WERI-Rb-1 (cell line): ENCODE measurements around the gene TBXAS1.

ENCODE experiments used
- DNase-seq: peaks from one replicate; pipeline ENCODE4 v3.0.0-alpha.2; 2020
- H3K27ac ChIP-seq: fragments of 250-450 bp; sonication (Bioruptor Pico); 2 replicates; pipeline ENCODE4 v1.5.1; 2020; ENCODE audit warnings: mild to moderate bottlenecking, moderate library complexity
- H3K27me3 ChIP-seq: fragments of 250-450 bp; sonication (Bioruptor Pico); 2 replicates; pipeline ENCODE4 v1.5.1; 2021; ENCODE audit warnings: mild to moderate bottlenecking, low read depth, moderate library complexity; ENCODE audit not compliant: insufficient read depth, severe bottlenecking
- H3K36me3 ChIP-seq: fragments of 250-450 bp; sonication (Bioruptor Pico); 2 replicates; pipeline ENCODE4 v1.5.1; 2020; ENCODE audit warnings: mild to moderate bottlenecking, moderate library complexity
- H3K4me3 ChIP-seq: 2 replicates; pipeline ENCODE4 v1.5.1; 2011; ENCODE audit warnings: low read depth, mild to moderate bottlenecking, control low read depth, low read length
- H3K9me3 ChIP-seq: fragments of 250-450 bp; sonication (Bioruptor Pico); 2 replicates; pipeline ENCODE4 v1.5.1; 2021; ENCODE audit warnings: mild to moderate bottlenecking, moderate library complexity; ENCODE audit not compliant: severe bottlenecking
- TF ChIP-seq, protein P1 (sequence below): IDR thresholded peaks from 2 replicates; pipeline ENCODE4 v1.5.1; 2011; ENCODE audit warnings: low read depth, mild to moderate bottlenecking, control low read depth, inconsistent platforms, low read length

TBXAS1 gene

DNA sequence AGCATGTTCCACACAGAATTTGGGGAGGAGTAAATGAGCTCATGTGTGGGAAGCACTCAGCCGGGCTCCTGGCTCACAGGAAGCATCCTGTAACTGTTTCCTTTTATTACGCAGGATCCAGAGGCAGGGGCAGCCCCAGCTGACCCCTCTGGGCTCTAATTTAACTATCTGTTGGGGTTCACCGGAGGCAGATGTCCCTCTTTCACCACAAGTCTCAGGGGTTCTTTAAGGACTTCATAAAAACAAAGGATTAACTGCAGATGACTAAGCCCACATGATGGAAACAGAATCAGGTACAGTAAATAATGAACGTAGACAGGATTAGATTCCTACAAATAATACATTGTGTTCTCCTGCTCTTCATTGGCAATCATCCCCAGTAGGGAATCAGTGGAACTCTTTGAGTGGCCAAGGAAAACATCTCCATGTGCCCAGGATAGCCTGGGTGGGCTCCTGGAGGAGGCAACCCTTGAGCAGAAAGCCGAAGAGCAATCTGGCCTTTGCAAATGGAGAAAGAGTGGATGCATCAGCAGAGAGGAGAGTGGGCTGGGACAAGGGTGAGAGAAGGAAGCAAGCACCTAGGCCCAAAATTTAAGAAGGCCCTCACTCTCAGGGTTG lies 24.6 kb downstream of the TBXAS1 start:
- peak overlapping the region; percentile 80 for H3K27ac ChIP-seq
- H3K4me3 ChIP-seq: no peak overlapping the region
- H3K36me3 ChIP-seq: no peaks in the 10 kb centered on the region
- TF ChIP-seq, protein P1, sequence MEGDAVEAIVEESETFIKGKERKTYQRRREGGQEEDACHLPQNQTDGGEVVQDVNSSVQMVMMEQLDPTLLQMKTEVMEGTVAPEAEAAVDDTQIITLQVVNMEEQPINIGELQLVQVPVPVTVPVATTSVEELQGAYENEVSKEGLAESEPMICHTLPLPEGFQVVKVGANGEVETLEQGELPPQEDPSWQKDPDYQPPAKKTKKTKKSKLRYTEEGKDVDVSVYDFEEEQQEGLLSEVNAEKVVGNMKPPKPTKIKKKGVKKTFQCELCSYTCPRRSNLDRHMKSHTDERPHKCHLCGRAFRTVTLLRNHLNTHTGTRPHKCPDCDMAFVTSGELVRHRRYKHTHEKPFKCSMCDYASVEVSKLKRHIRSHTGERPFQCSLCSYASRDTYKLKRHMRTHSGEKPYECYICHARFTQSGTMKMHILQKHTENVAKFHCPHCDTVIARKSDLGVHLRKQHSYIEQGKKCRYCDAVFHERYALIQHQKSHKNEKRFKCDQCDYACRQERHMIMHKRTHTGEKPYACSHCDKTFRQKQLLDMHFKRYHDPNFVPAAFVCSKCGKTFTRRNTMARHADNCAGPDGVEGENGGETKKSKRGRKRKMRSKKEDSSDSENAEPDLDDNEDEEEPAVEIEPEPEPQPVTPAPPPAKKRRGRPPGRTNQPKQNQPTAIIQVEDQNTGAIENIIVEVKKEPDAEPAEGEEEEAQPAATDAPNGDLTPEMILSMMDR: no peak
- no peaks in the 10 kb centered on the region for H3K27me3 ChIP-seq
- peak; percentile 63 for DNase-seq
- peaks cover 1% of the 10 kb centered on the region for H3K9me3 ChIP-seq

- Histone ChIP-seq H3K27me3 (no peaks in the 10 kb centered on the region), H3K9me3 (no peaks in the 10 kb centered on the region), H3K36me3 (no peaks in the 10 kb centered on the region), H3K4me3 (no peak overlapping the region), H3K27ac (peak overlapping the region; percentile 80)
- TF ChIP-seq, protein P1: no peak
- no peak for DNase-seq
Measured at GRCh38 chr7:139854124-139854511, 25.1 kb downstream of the TBXAS1 start.

- Histone ChIP-seq H3K36me3 (no peaks in the 10 kb centered on the region), H3K4me3 (no peak overlapping the region), H3K9me3 (no peaks in the 10 kb centered on the region), H3K27me3 (no peaks in the 10 kb centered on the region), H3K27ac (peak overlapping the region; percentile 13)
- DNase-seq: no peak
- TF ChIP-seq, protein P1: no peak
Measured at GRCh38 chr7:139854803-139855497, 25.9 kb downstream of the TBXAS1 start.

DNA sequence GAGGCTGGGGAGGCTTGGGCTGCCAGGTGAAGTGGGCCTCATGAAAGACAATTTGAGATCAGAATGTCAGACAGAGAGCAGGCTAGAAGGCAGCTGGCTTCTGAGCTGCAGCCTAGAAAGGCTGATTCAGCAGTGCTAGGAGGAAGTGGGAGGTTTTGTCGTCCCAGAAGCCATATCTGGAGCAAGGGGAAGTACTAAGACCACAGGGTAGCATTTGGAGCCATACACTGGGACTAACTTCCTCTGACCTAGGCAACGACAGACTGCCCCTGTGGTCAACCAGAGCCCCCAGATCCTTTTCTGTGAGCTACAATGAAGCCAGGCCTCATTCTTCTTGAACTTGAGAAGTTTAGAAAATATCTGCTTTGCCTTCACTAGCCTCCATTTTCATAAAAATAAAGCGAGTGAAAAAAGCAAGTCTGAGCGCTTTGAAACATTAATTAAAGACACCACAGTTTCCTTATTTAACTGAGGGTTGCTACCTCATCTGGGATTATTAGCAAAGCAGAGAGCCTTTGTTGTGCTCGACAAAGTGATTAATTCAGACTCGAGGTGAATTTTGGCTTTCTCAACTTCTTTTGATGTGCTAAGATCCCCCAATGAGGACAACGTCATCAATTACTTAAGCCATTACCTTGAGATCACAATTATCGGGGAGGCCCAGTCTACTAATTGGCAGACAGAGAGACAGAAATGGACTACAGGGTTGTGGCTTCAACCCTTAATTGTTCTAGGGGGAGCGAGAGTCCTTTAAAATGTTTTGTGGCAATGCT lies 26.6 kb downstream of the TBXAS1 start:
- Histone ChIP-seq H3K27me3 (no peaks in the 10 kb centered on the region), H3K4me3 (no peak overlapping the region), H3K36me3 (no peaks in the 10 kb centered on the region), H3K9me3 (no peaks in the 10 kb centered on the region), H3K27ac (peak overlapping the region; percentile 13)
- no peak for DNase-seq
- TF ChIP-seq, protein P1: no peak

GRCh38 chr7:139857791-139858190 lies 28.7 kb downstream of the TBXAS1 start:
- Histone ChIP-seq H3K27ac (no peak overlapping the region), H3K4me3 (no peak overlapping the region), H3K9me3 (no peaks in the 10 kb centered on the region), H3K36me3 (no peaks in the 10 kb centered on the region), H3K27me3 (no peaks in the 10 kb centered on the region)
- TF ChIP-seq, protein P1: no peak
- DNase-seq: no peak
